Adrenal gland (tissue), 12 donors: ENCODE data around the gene NLGN2. TPM values are rescaled to one million over a fixed set of nuclear protein-coding genes. Genes with fewer than 3 reads are reported as not detected.

Experiments used
- DNase-seq, 7 donors: peaks; one replicate each; pipeline ENCODE4 v3.0.0-alpha.2; 2019 to 2020
- H3K27ac ChIP-seq, 5 donors: fragments of 200-600 bp; sonication (generic) in 4 of 5; 1 replicate in 3 of 5; 2 replicates in 2 of 5; pipeline versions ENCODE4 v1.5.1 to v1.8.0; 2016 to 2020; ENCODE audit warnings: mild to moderate bottlenecking in 1 of 5
- H3K27me3 ChIP-seq: fragments of 200-600 bp; 2 replicates; pipeline ENCODE4 v1.8.0; 2021
- H3K36me3 ChIP-seq, 2 donors: fragments of 200-600 bp; replicated peaks in 1 of 2; 1 replicate in 1 of 2; 2 replicates in 1 of 2; pipeline versions ENCODE4 v1.5.1 to v1.8.0; 2018 to 2022
- H3K4me1 ChIP-seq, 2 donors: fragments of 200-600 bp; replicated peaks in 1 of 2; 1 replicate in 1 of 2; 2 replicates in 1 of 2; pipeline versions ENCODE4 v1.5.1 to v1.8.0; 2018 to 2021
- H3K4me3 ChIP-seq, 4 donors: fragments of 200-600 bp; sonication (generic) in 3 of 4; one replicate each; pipeline ENCODE4 v1.5.1; 2016 to 2018
- H3K9me3 ChIP-seq, 3 donors: fragments of 200-600 bp; sonication (generic) in 1 of 3; replicated peaks in 1 of 3; 1 replicate in 2 of 3; 2 replicates in 1 of 3; pipeline versions ENCODE4 v1.5.1 to v1.8.0; 2016 to 2021
- POLR2A ChIP-seq, 2 donors: fragments of 450-650 bp; IDR thresholded peaks; one replicate each; pipeline ENCODE4 v1.6.1; 2017; ENCODE audit warnings: antibody characterized with exemption in 2 of 2, mild to moderate bottlenecking in 2 of 2, moderate library complexity in 1 of 2
- WGBS, 4 donors: extraction: QIAGEN DNeasy Blood & Tissue Kit in 2 of 4; methylation state at CpG; one replicate each; pipeline versions ENCODE4 v1.1.5 to v1.1.7; 2013 to 2017; 5-methylcytosine and 5-hydroxymethylcytosine counted together
- intact Hi-C, 2 donors: fragments of 100-400 bp; cut with DNase I; formaldehyde crosslinking; loops; one replicate each; pipeline versions ENCODE4 v1.14.1 to v1.15.0; 2022 to 2023
- polyA plus RNA-seq, 3 donors: library from polyadenylated mRNA; stranded (reverse); fragments of 200-250 nt in 2 of 3; fragments of 350-450 nt in 1 of 3; fragmentation: Illumina TruSeq in 1 of 3; extraction: RNeasy Lipid Tissue Mini Kit (QIAGEN cat#74804) in 1 of 3; gene quantifications; one replicate each; pipeline ENCODE4 v1.2.3, GENCODE V29; 2013 to 2014
- total RNA-seq, 9 donors: library from RNA; depleted of rRNA in 4 of 9; stranded (reverse); fragments of >200 nt in 4 of 9; fragments of 120-200 nt in 1 of 9; fragmentation: NEBNext Ultra II Directional in 1 of 9; extraction: Animal tissue kit (Norgen Biotek cat#: 25700) in 1 of 9; gene quantifications; one replicate each; pipeline versions ENCODE4 v1.1.0 to v1.2.4, GENCODE V29; 2013 to 2023
- TF ChIP-seq, protein P1 (sequence below), 6 experiments: fragments of 450-650 bp in 4 of 6; fragments of 200-600 bp in 2 of 6; sonication (generic) in 1 of 6; IDR thresholded peaks; 1 replicate in 5 of 6; 2 replicates in 1 of 6; pipeline versions ENCODE4 v1.5.1 to v1.8.0; 2016 to 2021; ENCODE audit warnings: antibody characterized with exemption in 6 of 6, mild to moderate bottlenecking in 2 of 6, moderate library complexity in 1 of 6
- donor health status: healthy with polysubstance abuse.
- donor health status: Bipolar disorder and iron deficiency.
- donor health status: DM: yes; HTN: yes; CAD: no.
- donor health status: DM: no; HTN: no; CAD: no.
- donor health status: DM: no; HTN: no; CAD: no.
- donor health status: DM: yes; HTN: yes; CAD: no.

Gene NLGN2
- total and polyA plus RNA-seq, 12 donors = 2.8 to 44.6 (median 16.6) TPM

DNA sequence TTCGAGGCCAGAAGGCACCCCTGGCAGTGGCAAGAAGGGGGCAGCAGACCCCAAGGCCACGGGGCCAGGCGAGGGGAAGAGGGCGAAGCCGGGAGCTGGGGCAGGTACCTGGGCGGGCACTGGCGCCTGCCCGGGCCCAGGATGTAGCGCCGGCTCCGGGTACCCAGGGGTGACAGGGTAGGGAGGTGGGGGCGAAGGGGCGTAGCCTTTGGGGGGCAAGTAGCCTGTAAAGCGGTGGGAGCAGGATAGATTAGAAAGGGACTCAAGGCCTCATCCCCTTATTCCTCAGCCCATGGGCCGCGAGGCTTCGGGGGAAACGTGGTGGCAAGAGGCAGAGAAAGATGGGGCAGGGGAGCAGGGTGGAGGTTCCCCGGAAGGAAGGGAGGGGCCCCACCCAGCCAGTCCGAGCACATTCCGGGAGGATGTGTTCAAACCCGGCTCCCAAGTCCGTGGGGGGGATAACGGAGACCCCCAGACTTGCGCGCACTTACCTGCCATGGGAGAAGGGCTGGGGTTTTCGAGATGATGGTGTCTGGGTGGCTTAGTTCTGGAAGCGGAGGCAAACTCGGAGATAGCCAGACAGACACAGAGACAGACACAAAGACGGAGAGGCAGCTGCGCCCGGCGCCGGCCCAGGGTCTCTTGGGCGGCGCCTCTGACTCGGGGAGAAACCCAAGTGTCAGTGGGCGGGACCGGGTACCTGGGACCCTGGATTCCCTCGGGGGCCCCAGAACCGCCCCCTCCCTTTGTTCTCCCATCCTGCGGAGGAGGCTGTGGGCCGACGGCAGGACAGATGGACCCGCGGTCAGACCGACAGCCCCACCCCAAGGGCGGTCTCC is 13.8 kb upstream of the NLGN2 start:
- Histone ChIP-seq H3K4me1 (peaks cover 6 to 16% of the 10 kb centered on the region in 2 donors), H3K9me3 (no peaks in the 10 kb centered on the region), H3K36me3 (no peaks in the 10 kb centered on the region), H3K27ac (peak overlapping the region in 4 of 5 donors; percentile 90 to 96 (median 94)), H3K4me3 (peak overlapping the region; percentile 56 to 72 (median 62)), H3K27me3 (no peaks in the 10 kb centered on the region)
- WGBS, 4 donors = 8 to 12% (median 10%) methylated on average over 24 to 48 of the region's 48 CpGs
- DNase-seq = peak in 2 of 7 donors; percentile 39
- no peak for TF ChIP-seq POLR2A (IDR thresholded peaks at IDR 0.05)
- TF ChIP-seq, protein P1, sequence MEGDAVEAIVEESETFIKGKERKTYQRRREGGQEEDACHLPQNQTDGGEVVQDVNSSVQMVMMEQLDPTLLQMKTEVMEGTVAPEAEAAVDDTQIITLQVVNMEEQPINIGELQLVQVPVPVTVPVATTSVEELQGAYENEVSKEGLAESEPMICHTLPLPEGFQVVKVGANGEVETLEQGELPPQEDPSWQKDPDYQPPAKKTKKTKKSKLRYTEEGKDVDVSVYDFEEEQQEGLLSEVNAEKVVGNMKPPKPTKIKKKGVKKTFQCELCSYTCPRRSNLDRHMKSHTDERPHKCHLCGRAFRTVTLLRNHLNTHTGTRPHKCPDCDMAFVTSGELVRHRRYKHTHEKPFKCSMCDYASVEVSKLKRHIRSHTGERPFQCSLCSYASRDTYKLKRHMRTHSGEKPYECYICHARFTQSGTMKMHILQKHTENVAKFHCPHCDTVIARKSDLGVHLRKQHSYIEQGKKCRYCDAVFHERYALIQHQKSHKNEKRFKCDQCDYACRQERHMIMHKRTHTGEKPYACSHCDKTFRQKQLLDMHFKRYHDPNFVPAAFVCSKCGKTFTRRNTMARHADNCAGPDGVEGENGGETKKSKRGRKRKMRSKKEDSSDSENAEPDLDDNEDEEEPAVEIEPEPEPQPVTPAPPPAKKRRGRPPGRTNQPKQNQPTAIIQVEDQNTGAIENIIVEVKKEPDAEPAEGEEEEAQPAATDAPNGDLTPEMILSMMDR (IDR thresholded peaks at IDR 0.05) = no peak
- intact Hi-C loops = no loop called here

DNA sequence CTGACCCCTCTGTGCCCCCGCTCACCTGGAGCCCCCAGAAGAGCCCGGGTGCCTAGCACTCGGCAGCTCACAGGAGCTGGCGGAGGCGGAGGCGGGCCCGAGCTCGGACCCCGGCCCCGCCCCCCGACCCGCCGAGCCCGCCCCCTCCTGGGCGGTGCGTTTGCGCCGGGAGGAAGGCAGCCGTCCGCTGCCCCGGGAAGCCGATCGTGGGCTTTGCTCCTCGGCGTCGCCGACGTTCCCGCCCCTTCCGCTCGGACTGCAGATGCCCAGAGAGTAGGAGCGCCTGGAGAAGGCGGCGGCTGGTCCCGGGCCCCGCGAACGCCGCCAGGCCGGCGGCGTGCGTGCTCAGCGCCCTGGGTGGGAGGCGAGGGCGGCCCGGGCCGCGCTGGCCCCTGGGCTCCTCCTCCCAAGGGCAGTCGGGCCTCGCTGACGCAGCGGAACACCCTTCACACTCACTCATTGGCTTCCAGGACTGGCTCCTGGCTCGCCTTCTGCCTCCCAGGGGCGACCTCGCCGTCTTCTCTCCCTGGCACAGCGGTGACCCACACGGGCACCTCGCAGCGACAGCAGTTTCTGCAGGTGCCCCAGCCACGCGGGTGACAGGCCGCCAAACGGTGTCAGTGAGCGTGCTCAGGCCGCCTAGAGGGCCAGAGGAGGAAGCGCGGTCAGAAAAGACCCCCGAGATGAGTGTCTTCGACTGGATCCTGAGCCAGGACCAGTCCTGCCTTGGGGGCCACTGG is 13.0 kb upstream of the NLGN2 start, which contains the start of gene PLSCR3:
Gene PLSCR3 (minus strand): TSS at position 74 of the 740 bp plus-strand sequence. CDS start 415 bp downstream, outside the sequence.
- peak within 1 kb of the TSS; percentile 90 to 96 (median 93) for H3K27ac ChIP-seq
- H3K9me3 ChIP-seq = no peaks in the 10 kb centered on the region
- DNase-seq = peak; percentile 89 to 94 (median 92)
- no peaks in the 10 kb centered on the region for H3K27me3 ChIP-seq
- TF ChIP-seq, protein P1 (IDR thresholded peaks at IDR 0.05) = peak in 4 of 6 experiments; percentile 26 to 61 (median 50)
- TF ChIP-seq POLR2A (IDR thresholded peaks at IDR 0.05) = peak; percentile 70 to 86
- peak within 1 kb of the TSS; percentile 56 to 72 (median 62) for H3K4me3 ChIP-seq
- peaks cover 6 to 16% of the 10 kb centered on the region in 2 donors for H3K4me1 ChIP-seq
- intact Hi-C loops = no loop called here
- H3K36me3 ChIP-seq = no peaks in the 10 kb centered on the region
- 0 to 1% (median 0%) methylated on average over 4 to 71 of the region's 71 CpGs for WGBS, 4 donors

DNA sequence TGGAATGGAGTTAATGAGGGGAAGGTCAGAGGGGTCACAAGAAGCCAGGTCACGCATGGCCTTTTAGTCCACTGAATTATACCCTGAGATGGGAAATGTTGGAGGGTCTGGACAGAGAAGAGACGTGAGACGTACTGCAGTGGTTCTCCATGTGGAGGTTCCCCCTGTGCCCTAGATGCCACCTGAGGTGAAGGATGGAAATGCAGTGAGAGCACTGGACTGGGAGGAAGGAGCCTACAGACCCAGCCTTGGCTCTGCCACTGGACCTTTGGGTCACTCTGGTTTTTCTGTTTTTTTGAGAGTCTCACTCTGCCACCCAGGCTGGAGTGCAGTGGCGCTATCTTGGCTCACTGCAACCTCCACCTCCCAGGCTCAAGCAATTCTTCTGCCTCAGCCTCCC is 11.5 kb upstream of the NLGN2 start:
- Histone ChIP-seq H3K4me3 (no peak overlapping the region), H3K9me3 (no peaks in the 10 kb centered on the region), H3K4me1 (peaks cover 6 to 16% of the 10 kb centered on the region in 2 donors), H3K36me3 (no peaks in the 10 kb centered on the region), H3K27ac (no peak overlapping the region), H3K27me3 (no peaks in the 10 kb centered on the region)
- 83 to 89% (median 86%) methylated on average over 4 of the region's 4 CpGs for WGBS, 4 donors
- TF ChIP-seq, protein P1 (IDR thresholded peaks at IDR 0.05) = no peak
- no peak for DNase-seq
- intact Hi-C loops = no loop called here

DNA sequence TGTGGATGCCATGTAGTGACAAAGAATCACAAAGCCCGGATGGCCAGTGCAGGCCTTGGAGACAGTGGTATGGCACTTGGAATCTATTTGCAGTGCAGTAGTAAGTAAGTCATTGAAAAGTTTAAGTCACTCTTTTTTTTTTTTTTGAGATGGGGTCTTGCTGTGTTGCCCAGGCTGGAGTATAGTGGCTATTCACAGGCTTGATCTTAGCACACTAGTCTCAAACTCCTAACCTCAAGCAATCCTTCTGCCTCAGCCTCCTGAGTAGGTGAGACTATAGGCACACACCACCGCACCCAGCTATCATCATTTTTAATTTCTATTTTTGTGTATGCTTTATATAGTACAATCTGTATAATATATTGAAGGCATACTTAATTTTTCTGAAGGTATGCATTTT is 9.0 kb upstream of the NLGN2 start:
- 72 to 92% (median 76%) methylated on average over 2 of the region's 2 CpGs for WGBS, 4 donors

More for the DNA sequence above, 9.0 kb upstream of the NLGN2 start:
- TF ChIP-seq, protein P1 (IDR thresholded peaks at IDR 0.05) = no peak
- TF ChIP-seq POLR2A (IDR thresholded peaks at IDR 0.05) = no peak
- DNase-seq = no peak
- Histone ChIP-seq H3K9me3 (no peaks in the 10 kb centered on the region), H3K36me3 (no peaks in the 10 kb centered on the region), H3K27me3 (no peaks in the 10 kb centered on the region), H3K4me1 (peaks cover 13 to 19% of the 10 kb centered on the region in 2 donors), H3K27ac (no peak overlapping the region), H3K4me3 (no peak overlapping the region)
- intact Hi-C loops = loop anchor here in 1 of 2 donors (2.0 kb wide), 1 partner anchor 76 kb away; no protein-coding TSS in a partner anchor
